Stimulated activated CD8-positive, alpha-beta memory T cell treated with anti-CD3 and anti-CD28 coated beads, Interleukin-15, amount 100 ng/mL, for 4 hours (primary cell): ENCODE data around the gene CDCA7.
"Not testable (repeated sequence)": the region's sequence is repeated elsewhere in the genome, so short reads cannot be mapped to it uniquely, and the experiment has no call there.

Experiments used
- DNase-seq, 2 donors: peaks; one replicate each; pipeline ENCODE4 v3.0.0-alpha.2; 2020; ENCODE audit warnings: low read depth in 2 of 2

Gene CDCA7

DNA sequence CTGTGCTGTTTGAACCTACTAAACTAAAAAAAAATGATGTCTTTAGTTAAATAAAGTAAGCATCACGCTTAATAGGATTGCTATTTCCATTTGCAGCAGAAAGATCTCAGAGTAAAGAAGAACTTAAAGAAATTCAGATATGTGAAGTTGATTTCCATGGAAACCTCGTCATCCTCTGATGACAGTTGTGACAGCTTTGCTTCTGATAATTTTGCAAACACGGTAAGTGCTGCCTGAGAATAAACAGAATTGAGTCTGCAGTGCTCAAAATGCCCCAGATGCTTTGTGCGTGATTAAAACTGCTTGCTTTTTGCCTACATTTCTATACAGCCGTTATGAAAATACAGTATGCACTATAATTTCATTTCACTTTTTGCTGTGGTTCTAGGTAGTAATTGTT lies 3.9 kb downstream of the CDCA7 start:
- no peak for DNase-seq

DNA sequence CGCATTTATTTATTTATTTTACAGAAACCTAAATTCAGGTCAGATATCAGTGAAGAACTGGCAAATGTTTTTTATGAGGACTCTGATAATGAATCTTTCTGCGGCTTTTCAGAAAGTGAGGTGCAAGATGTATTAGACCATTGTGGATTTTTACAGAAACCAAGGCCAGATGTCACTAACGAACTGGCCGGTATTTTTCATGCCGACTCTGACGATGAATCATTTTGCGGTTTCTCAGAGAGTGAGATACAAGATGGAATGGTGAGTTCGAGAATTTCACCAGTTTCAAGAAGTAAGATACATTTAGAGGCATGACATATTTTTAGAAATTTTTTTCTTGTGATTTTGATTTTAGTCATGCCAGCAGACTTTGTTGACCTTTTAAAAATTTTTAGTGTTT lies 4.6 kb downstream of the CDCA7 start:
- DNase-seq, result no peak

DNA sequence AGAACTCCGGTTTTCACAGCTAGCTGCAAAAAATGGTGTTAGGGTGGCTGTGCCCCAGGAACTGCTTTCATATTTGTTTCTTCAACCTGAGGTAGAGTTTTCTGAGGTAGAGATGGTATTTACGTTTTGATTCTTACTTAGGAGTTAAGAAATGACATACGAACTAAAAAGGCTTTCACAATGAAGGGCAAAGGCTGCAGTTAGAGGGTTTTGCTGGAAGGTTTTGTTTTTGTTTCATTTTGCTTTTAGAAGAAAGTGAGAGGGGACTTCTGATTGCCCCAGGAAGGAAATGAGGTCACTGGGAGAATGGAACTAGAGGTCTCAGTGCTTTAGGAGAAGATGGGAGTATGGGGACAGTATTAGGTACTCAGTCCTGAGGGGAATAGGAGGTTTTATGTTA lies 15.5 kb downstream of the CDCA7 start:
- DNase-seq, result no peak

DNA sequence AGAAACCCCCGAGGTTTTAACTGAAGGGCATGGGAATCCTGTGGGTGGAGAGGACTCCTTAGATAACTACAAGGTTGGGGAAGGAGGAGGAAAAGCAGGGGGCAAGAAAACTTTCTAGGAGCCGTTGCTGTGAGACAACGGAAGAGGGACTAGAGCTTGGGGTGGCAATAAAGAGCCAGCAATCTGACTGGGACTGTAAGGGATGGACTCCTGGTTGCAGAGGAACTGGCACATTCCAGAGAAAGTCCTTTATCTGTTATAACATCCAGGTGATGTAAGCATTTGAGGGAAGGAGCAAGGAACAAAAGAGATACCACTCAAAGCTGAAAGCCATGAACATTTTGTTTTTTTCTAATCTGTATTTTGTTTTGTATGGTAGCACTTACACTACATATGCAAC lies 16.4 kb downstream of the CDCA7 start:
- DNase-seq, result no peak

DNA sequence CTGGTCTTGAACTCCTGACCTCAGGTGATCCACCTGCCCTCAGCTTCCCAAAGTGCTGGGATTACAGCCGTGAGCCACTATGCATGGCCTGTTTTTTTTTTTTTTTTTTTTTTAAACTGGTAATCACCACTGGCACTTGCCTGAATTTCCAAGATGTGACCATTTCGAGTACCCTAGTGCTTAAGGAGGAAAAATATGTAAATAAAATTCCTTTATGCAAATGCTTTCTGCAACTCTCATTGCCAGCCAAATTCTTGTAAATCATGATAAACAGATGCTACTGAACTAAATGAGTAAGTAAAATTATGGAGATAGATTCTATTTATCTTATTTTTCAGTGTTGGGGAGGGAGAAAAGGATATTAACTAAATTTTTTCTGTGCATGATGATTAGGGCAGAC lies 18.6 kb downstream of the CDCA7 start:
- DNase-seq, result no peak

DNA sequence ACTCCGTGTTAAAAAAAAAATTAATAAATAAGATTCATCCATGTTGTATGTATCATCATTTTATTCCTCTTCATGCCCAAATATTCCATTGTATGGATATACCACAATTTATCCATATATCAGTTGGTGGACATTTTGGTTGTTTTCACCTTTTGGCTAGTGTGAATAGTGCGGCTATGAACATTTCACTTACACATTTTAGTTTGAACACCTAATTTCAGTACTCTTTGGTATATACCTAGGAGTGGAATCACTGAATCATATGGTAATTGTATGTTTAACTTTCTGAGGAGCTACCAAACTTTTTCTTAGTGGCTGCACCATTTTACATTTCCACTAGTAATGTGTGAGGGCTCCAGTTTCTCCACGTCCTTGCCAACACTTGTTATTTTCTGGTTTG lies 20.0 kb downstream of the CDCA7 start:
- no peak for DNase-seq

DNA sequence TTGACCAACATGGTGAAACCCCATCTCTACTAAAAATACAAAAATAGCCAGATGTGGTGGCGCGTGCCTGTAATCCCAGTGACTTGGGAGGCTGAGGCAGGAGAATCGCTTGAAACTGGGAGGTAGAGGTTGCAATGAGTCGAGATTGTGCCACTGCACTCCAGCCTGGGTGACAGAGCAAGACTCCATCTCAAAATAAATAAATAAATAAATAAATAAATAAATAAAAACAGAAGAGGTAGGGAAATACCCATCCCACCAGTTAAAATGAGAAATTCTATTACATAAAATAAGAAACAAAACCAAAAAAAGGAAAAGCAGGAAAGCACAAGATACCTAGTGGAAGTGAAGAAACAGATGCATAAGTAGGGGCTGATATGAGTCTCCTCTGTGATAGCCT lies 30.9 kb downstream of the CDCA7 start:
- not testable (repeated sequence) for DNase-seq

DNA sequence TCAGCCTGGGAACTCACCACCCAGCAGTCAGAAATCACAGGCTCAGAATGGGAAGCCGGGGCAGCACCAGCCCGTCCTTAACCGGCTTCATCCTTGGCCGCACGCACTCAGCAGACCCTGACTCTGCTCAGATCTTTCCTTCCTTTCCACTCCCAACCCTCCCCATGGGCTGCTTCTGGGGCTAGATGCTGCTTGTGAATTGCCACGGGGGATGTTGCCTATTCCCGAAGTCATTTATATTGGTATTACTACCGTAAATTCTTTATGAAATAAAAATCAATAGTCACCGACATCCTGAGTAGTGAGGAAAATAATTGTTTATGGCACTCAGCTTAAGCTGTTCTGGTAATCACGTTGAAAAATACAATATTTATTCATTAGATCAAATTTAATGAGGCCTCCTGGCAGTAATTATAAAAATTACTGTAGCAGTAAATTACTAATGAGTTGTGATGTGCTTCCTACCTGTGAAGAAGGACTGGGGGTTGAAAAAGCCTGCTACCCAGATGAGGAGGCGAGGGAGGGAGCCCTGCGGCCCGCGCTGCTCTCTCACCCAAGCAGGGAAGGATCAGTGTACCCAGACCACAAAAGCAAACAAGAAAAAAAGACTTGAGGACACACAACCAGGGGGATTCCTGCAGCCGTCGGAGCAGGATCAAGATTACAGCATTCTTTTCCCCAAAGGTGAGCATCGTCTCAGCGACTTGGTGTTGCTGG lies 31.5 kb downstream of the CDCA7 start:
- DNase-seq, result no peak

DNA sequence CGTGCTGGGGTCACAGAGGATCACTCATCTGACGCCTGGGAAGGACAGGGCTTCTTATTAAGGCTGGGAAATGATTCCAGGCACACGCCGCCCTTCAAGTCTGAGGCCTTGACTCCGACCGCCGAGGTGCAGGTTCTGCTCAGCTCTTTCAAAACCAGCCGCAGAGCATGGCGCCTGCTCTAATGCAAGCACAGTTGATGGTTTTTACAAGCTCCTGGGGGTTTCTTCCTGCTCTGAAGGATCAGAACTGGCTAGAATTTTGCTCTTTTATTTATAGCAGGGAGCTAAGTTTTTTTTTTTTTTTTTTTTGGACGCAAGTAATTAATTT lies 32.0 kb downstream of the CDCA7 start:
- DNase-seq, result no peak

DNA sequence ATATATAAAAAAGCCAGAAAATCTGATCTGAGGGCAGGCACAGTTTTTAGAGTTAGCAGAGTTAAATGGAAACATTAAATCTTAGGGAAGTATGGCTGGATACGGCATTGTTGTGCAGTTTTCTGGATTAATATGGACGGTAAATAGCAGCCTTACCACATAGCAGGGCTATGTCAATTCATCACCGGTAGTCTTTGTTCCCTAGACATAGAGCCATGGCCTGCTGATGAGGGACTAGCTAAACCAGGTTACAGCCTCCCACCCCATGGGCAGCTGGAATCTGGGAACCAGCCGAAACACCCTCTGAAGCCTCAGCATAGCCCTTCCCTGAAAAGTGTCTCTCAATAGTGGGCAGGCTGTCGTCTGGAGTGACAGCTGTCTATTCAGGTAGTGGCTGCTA lies 32.4 kb downstream of the CDCA7 start:
- DNase-seq, result no peak

DNA sequence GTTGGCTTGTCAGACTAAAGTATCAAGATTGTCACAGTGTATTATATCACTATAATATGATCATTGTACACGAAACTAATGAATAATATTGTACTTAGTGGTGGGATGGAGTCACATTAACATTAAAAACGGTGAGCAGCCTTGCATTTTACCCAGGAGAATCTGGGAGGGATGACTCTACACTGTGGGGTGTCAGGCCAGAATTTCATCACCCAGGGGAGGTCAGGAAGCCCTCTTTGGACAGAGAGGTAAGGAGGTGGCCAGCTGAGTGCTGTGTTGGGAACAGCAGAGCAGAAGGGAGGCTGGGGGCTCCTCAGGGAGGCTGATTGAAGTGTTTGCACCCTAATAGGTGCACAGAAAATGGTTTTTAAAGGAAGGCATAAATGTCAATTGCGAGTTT lies 33.0 kb downstream of the CDCA7 start:
- DNase-seq, result no peak

DNA sequence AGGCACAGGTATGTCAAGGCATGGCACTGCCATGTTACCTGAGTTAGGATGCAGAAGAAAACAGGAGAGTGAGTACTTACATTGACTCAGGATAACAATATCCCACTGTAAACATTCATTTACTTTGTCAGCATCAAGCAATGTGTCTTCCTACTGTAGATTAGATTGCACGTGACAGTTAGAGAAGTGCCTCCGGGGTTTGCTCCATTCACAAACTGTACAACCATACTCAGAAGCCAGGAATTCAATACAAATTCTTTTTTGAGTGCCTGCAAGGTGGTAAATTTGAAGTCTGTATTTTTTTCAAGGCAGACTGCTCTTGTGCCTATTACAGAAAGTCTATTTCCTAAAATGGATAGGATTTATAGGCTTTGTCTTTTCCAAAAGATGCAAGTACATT lies 34.1 kb downstream of the CDCA7 start:
- no peak for DNase-seq

DNA sequence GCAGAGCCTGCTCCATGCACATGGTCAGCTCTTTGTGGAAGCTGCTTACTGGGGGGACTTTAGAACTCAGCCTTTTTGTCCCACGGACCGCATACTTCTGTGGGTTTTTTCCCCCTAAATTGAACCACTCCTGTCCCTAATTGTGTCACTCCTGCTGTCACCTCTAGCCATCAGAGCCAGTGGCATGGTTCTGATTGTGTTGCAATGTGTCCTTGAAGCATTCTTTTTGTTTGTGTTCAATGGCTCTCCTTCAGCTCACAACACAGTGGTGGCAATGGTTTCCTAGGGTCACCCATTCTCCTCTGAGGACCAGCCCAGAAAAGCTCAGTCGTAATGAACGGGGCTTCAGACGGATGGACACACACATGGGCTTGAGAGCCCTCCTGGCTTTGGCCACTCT lies 35.4 kb downstream of the CDCA7 start:
- no peak for DNase-seq

DNA sequence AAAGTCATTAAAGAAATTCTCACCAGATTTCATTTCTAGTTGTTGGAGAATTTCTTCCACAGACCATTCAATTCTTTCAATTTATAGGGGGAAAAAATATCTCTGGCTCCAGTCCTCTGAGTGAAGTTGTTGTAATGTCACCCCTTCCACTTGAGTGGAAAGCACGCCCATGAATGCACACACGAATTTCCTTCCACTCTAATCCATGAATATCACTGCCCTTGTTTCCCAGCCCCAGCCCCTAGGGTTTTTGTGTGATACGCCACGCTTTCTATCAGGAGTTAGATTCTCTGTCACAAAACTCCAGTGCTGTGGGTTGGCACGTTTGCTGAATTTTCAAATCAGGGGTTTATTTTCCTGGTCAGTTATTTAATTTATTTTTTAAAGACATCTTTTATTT lies 38.1 kb downstream of the CDCA7 start:
- no peak for DNase-seq

DNA sequence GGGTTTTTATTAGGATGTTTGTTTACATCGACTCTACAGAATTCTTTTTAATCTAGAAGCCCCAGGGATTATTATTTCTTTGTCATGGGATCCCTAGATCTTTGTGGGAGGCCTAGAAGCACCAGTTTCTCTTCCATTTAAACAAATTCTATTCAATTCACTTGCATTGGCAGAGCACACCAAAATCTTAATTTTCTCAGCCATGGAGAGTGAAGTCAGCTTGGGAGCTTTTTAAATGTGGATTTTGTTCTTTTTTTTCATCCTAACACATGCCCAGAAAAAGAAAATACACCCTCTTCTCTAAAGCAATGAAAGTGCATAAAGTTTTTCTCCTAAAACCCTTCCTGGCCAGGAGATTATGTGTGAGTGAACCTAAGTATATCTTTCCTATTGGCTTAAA lies 38.5 kb downstream of the CDCA7 start:
- DNase-seq, result no peak

DNA sequence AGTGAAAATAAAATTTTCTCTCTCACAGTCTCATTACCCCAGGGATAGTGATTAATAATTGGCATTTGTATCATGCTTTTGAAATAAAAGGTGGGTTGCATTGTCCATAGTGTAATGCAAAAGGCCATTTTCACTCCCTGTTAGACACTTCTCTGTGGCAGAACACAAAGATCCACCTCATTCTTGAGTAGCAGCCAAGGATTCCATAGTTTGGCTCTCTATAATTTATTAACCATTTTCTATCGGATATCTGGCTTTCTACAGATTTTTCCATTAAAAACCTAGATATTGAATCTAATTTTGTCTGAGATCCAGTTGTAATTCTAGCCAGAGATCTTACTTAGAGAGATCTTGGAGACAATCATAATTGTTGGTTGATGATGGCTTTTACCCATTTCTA lies 39.0 kb downstream of the CDCA7 start:
- DNase-seq, result no peak

DNA sequence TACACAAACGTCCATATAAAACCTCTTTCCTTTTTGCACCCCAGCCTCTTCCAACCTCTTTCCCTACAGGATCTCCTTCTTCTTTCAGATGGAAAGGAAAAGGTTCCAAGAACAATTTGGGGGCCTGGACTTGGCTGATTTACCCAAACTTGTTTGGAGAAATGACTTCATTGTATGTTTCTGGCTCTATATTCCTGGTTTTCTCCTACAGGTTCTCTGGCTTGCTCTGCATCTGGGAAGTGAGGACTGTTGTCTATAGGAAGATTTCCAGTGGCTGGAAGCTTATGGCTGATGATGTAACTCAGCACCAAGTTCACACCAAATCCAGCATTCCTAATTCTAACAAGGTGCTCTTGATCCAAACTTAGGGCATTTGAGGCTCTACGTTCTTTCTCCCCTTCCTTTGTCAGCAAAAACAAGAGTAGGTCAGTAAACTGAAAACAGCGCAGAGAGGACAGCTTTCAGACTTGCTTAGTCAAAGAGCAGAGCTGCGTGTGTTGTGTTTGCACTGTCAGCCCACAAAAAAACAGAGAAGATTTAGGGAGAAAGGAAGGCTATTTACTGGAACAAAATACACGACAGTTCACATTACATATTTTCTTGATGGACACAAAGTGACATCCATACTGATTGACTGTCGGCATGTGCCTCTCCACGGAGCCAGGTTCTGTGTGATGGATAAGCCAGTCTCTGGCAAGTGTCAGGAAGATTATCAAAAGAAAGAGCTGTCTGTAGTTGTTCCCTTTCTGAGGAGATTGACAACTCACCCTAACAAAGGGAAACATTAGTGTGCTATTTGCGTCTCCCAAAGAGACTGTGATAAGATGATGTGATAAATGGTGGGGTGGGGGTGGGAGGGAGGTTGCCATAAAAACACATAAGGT lies 39.7 kb downstream of the CDCA7 start:
- DNase-seq, result no peak

DNA sequence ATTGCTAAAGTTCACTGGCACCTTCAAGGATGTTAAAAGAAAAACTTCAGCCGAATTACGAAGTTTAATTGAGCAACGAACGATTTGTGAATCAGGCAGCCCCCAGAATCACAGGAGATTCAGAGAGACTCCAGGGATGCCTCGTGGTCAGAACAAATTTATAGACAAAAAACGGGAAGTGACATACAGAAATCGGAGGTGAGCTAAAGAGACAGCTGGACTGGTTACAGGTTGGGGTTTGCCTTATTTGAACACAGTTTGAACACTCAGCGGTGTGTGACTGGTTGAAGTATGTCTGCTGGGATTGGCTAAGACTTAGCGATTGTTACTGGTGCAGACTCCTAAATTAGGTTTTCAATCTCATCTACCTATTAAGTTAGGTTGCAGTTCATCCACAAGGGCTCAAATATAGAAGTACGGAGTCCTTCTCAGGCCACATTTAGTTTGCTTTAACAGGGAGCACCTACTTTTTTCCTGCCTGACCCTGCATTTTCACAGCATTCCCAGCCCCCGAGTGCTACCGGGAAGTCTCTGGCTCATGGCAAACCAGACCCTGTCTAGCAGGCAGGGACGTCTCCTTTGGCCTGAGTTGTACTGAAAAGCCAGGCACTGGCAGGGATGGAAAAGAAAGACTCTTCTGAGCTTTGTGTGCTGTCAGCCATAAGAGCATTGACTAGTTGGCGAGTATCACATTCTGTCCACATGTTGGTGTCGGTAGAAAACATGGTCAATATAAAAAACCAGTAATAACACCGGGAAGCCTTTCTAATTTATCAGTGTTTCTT lies 41.1 kb downstream of the CDCA7 start:
- no peak for DNase-seq

DNA sequence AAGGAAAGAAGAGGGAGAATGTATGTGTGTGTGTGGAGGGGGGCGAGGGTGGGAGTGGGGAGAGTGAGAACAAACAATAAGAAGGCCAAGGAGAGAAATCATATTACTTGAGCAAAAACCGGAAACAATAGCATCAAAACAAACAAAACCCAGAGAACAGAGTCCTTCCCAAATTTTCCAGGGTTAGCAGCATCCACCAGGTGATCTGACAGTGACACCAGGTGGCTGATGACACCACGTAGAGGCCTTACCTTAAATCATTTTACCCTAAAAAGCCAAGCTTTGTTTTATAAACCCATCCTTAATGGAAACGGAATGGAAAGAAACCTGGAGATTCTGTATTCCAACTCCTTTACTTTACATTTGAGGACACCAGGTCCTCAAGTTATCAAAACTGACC lies 42.9 kb downstream of the CDCA7 start:
- no peak for DNase-seq

DNA sequence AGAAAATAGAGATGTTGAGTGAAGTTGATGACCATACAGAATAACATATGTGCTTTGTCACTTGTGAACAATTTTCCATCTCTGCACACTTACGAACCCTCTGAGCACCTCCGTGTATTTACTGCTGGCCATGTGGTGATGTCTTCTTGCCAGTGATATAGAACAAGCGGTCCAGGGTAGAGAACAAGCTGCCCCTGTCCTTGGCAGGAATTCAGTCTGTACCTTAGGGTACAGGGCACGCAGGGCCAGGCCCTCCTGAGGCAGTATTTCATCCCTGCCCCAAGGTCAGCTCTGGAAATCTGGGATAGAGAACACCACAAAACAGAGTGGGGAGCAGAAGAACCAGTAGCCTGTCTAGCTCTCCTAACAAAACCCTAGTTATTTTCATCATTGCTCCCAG lies 44.6 kb downstream of the CDCA7 start:
- no peak for DNase-seq

DNA sequence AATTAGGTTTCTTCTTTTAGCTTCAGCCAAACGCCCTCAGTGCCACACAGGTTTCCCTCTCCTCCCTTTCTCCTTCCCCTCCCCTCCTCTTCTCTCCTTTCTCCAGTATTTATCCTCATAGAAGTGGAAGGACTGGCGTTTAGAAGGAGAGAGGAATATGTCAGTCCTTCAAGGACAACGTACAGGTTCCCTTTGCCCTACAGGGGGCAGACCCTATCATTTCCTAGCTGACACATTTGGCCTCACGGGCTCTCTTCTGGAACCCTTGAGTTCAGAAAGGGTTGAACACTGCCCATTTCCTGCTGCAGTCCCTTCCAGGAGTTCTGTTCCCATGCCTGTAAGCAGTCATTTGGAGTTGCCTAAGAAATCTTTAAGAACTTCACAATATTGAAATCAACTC lies 46.1 kb downstream of the CDCA7 start:
- no peak for DNase-seq

DNA sequence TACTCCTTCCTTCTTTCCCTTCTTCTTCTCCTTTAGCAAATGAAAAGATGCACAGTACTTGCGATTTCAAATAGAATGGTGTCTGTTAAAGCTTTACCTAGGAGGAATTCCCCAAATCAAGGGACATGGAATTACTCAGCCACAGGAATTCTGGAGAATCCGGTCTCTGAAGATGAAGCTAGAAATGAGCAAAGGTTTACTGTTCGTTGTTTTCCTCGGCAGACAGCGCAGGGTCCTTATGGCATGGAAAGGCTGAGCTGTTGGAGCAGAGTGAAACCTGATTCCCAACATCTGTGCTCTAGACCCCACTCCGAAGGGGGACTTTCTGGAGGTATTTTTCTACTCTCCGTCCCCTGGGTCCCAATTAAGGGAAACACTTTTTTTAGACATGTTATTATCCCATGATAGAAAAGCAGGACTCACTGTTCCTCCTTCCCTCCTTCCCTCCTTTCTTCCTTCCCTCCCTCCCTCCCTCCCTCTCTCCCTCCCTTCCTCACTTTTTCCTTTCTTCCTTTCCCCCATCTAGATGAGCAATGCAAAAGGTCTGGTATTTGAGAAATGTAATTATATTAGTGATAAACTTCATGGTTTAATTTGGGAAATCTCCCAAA lies 47.1 kb downstream of the CDCA7 start:
- no peak for DNase-seq
